Bronchial epithelial cell (primary cell): Measurements from ENCODE around the gene SPAAR. TPM values are rescaled to one million over a fixed set of nuclear protein-coding genes. Genes with fewer than 3 reads are reported as not detected.
"Not testable (repeated sequence)": the region's sequence is repeated elsewhere in the genome, so short reads cannot be mapped to it uniquely, and the experiment has no call there.

ENCODE experiments used
- DNase-seq: peaks from one replicate; pipeline ENCODE4 v3.0.0-alpha.2; 2010; ENCODE audit warnings: low read depth
- FAIRE-seq: peaks from 2 replicates; lab custom pipeline; 2011; peaks lifted over from hg19 to GRCh38; lab: Jason Lieb, UNC
- H3K27me3 ChIP-seq: 2 replicates; pipeline ENCODE4 v1.5.1; 2011; ENCODE audit warnings: low read length; ENCODE audit not compliant: control insufficient read depth, insufficient read depth
- H3K36me3 ChIP-seq: 2 replicates; pipeline ENCODE4 v1.5.1; 2011; ENCODE audit warnings: low read length; ENCODE audit not compliant: control insufficient read depth, insufficient read depth
- H3K4me3 ChIP-seq: 2 replicates; pipeline ENCODE4 v1.5.1; 2011; ENCODE audit warnings: mild to moderate bottlenecking, low read depth, low read length, control low read depth
- total RNA-seq: library from RNA; depleted of rRNA; stranded (reverse); fragments of >200 nt; gene quantifications from 2 replicates; pipeline ENCODE4 v1.2.1, GENCODE V29; 2014
- TF ChIP-seq, protein P1 (sequence below): IDR thresholded peaks from 2 replicates; pipeline ENCODE4 v1.5.1; 2011; ENCODE audit warnings: mild to moderate bottlenecking, moderate library complexity, low read length, control low read depth, inconsistent platforms; ENCODE audit not compliant: insufficient read depth, severe bottlenecking

SPAAR gene
- total RNA-seq, 1 donor from 2014 or later = not detected

DNA sequence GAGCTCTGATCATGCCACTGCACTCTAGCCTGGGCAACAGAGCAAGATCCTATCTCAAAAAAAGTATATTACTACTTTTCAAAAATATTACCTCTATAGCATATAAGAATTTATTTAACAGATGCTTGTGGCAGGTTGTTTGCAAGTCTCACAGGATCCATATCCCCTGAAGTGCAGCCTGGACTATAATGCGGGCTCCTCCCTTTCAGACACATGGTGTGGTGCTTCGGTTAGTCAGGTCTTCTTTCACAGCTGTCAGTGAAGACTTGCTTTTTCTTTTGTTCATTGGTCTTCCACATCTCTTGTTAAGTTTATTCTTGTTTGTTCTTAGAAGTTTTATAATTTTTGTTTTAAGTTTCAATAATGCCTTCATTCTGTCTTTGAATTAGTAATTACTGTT lies 12.7 kb upstream of the SPAAR start:
- FAIRE-seq (no peak), DNase-seq (no peak)
- Histone ChIP-seq H3K36me3 (no peaks in the 10 kb centered on the region), H3K27me3 (no peaks in the 10 kb centered on the region), H3K4me3 (no peak overlapping the region)
- TF ChIP-seq, protein P1, sequence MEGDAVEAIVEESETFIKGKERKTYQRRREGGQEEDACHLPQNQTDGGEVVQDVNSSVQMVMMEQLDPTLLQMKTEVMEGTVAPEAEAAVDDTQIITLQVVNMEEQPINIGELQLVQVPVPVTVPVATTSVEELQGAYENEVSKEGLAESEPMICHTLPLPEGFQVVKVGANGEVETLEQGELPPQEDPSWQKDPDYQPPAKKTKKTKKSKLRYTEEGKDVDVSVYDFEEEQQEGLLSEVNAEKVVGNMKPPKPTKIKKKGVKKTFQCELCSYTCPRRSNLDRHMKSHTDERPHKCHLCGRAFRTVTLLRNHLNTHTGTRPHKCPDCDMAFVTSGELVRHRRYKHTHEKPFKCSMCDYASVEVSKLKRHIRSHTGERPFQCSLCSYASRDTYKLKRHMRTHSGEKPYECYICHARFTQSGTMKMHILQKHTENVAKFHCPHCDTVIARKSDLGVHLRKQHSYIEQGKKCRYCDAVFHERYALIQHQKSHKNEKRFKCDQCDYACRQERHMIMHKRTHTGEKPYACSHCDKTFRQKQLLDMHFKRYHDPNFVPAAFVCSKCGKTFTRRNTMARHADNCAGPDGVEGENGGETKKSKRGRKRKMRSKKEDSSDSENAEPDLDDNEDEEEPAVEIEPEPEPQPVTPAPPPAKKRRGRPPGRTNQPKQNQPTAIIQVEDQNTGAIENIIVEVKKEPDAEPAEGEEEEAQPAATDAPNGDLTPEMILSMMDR = no peak

DNA sequence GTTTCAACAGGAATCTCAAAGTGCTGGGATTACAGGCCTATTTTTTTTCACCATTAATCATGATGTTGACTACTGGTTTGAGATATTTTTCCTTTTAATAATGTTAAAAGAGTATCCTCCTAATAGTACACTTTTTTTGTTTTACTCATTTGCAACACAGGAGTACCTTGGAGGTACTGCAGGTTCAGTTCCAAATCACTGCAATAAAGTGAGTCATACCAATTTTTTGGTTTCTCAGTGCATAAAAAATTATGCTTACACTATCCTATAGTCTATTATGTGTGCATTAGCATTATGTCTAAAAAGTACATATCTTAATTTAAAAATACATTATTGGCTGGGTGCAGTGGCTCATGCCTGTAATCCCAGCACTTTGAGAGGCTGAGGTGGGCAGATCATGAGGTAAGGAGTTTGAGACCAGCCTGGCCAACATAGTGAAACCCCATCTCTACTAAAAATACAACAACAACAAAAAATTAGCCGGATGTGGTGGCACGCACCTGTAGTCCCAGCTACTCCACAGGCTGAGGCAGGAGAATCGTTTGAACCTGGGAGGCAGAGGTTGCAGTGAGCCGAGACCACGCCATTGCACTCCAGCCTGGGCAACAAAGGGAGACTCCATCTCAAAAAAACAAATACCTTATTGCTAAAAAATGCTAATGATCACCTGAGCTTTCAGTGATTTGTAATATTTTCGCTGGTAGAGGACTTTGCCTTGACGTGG lies 11.8 kb upstream of the SPAAR start:
- H3K4me3 ChIP-seq, FAIRE-seq, H3K36me3 ChIP-seq, H3K27me3 ChIP-seq, DNase-seq: not testable (repeated sequence)

DNA sequence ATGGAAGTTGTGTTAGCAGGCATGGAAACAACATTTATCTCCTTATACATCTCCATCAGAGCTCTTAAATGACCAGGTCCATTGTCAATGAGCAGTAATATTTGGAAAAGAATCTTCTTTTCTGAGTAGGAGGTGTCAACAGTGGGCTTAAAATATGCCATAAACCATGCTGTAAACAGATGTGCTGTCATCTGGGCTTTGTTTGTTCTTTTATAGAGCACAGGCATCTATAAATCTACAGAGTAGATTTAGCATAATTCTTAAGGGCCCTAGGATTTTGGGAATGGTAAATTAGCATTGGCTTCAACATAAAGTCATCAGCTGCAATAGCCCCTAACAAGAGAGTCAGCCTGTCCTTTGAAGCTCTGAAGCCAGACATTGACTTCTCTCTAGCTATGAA lies 11.0 kb upstream of the SPAAR start:
- FAIRE-seq (no peak), DNase-seq (no peak)
- TF ChIP-seq, protein P1 = no peak
- Histone ChIP-seq H3K4me3 (no peak overlapping the region), H3K27me3 (no peaks in the 10 kb centered on the region), H3K36me3 (no peaks in the 10 kb centered on the region)

DNA sequence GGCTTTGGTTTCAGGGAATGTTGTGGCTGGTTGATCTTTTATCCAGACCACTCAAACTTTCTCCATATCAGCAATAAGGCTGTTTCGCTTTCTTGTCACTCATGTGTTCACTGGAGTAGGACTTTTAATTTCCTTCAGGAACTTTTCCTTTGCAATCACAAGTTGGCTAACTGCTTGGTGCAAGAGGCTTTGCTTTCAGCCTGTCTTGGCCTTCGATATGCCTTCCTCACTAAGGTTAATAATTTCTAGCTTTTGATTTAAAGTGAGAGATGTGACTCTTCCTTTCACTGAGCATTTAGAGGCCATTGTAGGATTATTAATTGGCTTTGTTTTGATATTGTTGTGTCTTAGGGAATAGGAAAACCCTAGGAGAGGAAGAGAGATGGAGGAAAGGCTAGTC lies 10.3 kb upstream of the SPAAR start:
- DNase-seq (no peak), FAIRE-seq (no peak)
- no peak overlapping the region for H3K4me3 ChIP-seq
- H3K27me3 ChIP-seq = no peaks in the 10 kb centered on the region
- H3K36me3 ChIP-seq = no peaks in the 10 kb centered on the region
- TF ChIP-seq, protein P1 = no peak

DNA sequence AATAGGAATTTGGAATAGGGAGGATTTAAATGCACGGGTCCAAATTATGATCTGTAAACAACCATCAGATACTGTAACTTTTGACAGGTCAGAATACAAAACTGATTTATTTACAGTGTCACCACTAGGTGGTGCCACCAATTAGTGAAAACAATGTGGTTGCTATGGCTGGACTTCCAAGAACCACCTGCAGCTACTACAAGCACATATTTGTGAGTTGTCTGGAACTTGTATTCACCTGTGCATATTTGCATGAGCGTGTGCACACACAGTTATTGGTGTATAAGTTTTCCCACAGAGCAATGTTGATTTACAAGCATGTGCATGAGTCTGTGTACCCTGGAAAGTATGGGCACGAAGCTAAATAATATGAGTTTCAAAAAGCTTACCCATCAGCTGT lies 6.2 kb upstream of the SPAAR start:
- no peaks in the 10 kb centered on the region for H3K36me3 ChIP-seq
- DNase-seq = peak; percentile 74
- peak; percentile 91 for FAIRE-seq

DNA sequence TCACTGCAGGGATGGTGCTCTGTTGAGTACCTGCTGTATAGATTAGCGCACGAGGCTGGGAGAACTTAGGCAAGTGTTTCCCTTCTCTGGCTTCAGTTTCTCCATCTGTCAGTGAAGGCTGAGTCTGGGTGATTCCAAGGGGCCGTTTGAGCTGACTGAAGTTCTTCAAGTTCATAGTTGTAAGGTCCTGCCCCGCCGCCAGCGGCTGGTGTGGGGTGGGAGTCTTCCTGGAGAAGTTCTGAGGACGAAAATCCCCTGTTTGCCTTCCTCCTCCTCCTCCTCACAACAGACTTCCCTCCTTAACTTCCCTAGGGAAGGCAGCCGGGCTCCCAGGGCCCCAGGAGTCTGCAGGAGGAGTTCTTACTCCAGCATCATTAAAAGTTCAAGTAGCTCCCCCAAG lies 5.0 kb upstream of the SPAAR start:
- Histone ChIP-seq H3K27me3 (no peaks in the 10 kb centered on the region), H3K36me3 (no peaks in the 10 kb centered on the region), H3K4me3 (no peak overlapping the region)
- TF ChIP-seq, protein P1 = no peak
- DNase-seq (no peak), FAIRE-seq (no peak)

More for the DNA sequence above, 6.2 kb upstream of the SPAAR start:
- TF ChIP-seq, protein P1 = peak; percentile 60
- no peaks in the 10 kb centered on the region for H3K27me3 ChIP-seq
- no peak overlapping the region for H3K4me3 ChIP-seq
